IPS-15b (cell line): ENCODE data around the gene CT45A10.
"Not testable (repeated sequence)": the region's sequence is repeated elsewhere in the genome, so short reads cannot be mapped to it uniquely, and the experiment has no call there.

Experiments
- H3K27me3 ChIP-seq: one replicate; pipeline ENCODE4 v1.6.1; 2013; ENCODE audit warnings: low read length; ENCODE audit not compliant: control insufficient read depth, insufficient read depth
- H3K36me3 ChIP-seq: one replicate; pipeline ENCODE4 v1.6.1; 2013; ENCODE audit warnings: low read length; ENCODE audit not compliant: control insufficient read depth, insufficient read depth
- H3K4me1 ChIP-seq: one replicate; pipeline ENCODE4 v1.6.1; 2013; ENCODE audit warnings: mild to moderate bottlenecking, low read length; ENCODE audit not compliant: control insufficient read depth, insufficient read depth
- H3K4me3 ChIP-seq: one replicate; pipeline ENCODE4 v1.5.1; 2013; ENCODE audit warnings: low read depth, low read length
- H3K9ac ChIP-seq: one replicate; pipeline ENCODE4 v1.6.1; 2013; ENCODE audit warnings: low read depth, mild to moderate bottlenecking, low read length
- H3K9me3 ChIP-seq: one replicate; pipeline ENCODE4 v1.6.1; 2013; ENCODE audit warnings: mild to moderate bottlenecking, low read length; ENCODE audit not compliant: control insufficient read depth, insufficient read depth

CT45A10 gene

GRCh38 chrX:135871712-135872111 is 21.5 kb downstream of the CT45A10 start, which contains the start of gene CT45A9:
CT45A9 (minus strand) TSS chrX:135871812; CDS start chrX:135868061, 3,751 bp downstream.
- H3K36me3 ChIP-seq, H3K9ac ChIP-seq, H3K27me3 ChIP-seq, H3K4me1 ChIP-seq, H3K4me3 ChIP-seq, H3K9me3 ChIP-seq: not testable (repeated sequence)

- not testable (repeated sequence) for H3K27me3 ChIP-seq, H3K36me3 ChIP-seq, H3K4me1 ChIP-seq, H3K4me3 ChIP-seq, H3K9ac ChIP-seq, H3K9me3 ChIP-seq
Observed at GRCh38 chrX:135854438-135854837, 38.8 kb downstream of the CT45A10 start, which contains the start of gene CT45A8. CT45A8 (minus strand) TSS chrX:135854538; CDS start chrX:135850783, 3,755 bp downstream.

DNA sequence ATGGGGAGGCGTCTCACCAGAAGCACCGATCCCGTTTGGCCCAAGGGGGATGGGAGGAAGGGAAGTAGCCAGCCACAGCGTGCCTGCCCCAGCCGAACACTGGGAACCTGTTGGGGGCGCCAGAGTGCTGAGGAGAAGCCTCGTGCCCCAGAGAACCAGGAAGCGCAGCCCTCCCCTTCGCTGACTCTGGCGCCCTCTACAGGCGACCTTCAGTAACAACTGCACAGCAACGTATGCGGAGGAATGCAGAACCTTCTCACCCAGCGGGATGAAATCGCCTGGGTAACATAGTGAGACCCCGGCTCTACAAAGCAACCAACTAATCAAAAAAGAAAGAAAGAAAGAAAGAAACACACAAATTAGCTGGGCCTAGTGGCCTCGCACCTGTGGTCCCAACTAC is 56.1 kb downstream of the CT45A10 start, which contains the start of gene CT45A7:
CT45A7 (minus strand) TSS at position 101 of the 400 bp plus-strand sequence. CDS start 3,747 bp downstream, outside the sequence.
- H3K4me1 ChIP-seq, H3K9me3 ChIP-seq, H3K27me3 ChIP-seq, H3K4me3 ChIP-seq, H3K9ac ChIP-seq, H3K36me3 ChIP-seq: not testable (repeated sequence)
